ENCODE measurements around the gene FANCB.

FANCB gene

DNA sequence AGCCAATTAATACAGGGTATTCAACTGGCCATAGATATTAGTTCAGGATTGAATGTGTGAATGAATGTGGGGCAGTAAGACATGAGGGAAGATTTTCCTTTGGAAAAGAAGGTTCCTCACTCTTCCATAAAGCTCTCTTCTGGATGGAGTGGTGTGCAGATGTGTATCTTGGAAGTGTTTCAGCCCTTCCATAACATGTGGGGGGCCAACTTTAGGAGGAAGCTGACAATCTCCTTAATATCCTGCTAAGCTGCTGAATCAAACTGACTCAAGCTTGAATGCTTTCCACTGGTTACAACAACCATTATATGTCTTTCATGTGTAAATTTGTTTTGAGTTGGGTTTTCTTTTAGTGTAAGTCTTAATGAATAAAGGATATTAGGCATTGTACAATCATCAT, 40.3 kb downstream of the FANCB start:
- no peak for DNase-seq

DNA sequence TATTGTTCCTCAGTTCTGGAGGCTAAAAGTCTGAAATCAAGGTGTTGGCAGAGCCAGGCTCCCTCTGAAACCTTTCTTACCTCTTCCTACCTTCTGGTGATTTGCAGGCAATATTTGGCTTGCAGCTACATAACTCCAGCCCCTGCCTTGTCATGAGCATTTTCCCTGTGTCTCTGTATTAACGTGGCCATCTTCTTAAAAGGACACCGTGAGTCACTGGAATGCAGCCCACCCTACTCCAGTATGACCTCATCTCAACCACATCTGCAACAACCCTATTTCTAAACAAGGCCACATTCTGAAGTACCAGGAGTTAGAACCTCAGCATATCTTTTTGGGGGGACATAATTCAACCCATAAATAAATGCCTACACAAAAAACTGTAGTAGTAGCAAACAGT, 40.7 kb downstream of the FANCB start:
- DNase-seq = no peak

GRCh38 chrX:14829643-14830042, 43.2 kb downstream of the FANCB start:
- no peak for DNase-seq

DNA sequence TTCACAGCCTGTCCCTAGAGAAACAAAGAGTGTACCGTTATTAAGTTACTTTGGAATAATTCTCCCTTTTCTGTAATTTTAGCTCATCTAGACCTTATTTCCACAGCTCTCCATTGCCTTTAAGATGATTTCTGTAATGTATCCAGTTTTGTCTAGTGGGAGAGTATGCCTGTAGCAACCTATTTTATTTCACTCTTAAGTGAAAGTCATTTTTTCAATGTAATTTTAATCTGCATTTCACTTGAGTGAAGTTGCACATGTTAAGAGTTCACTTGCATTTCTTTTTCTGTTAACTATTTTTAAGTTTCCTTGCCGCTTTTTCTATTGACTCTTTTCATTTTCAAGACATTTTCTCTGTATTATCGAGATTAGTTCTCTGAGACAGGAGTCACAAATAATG, 46.5 kb downstream of the FANCB start:
- no peak for DNase-seq

GRCh38 chrX:14825851-14826250, 47.0 kb downstream of the FANCB start:
- no peak for DNase-seq

- DNase-seq = no peak
These were observed 53.1 kb downstream of the FANCB start for GRCh38 chrX:14819769-14820168.

GRCh38 chrX:14817571-14817970, 55.3 kb downstream of the FANCB start:
- no peak for DNase-seq

GRCh38 chrX:14802943-14803710, 69.7 kb downstream of the FANCB start:
- DNase-seq = no peak

GRCh38 chrX:14801136-14801535, 71.7 kb downstream of the FANCB start:
- DNase-seq = no peak

- no peak for DNase-seq
These were observed 74.0 kb downstream of the FANCB start for GRCh38 chrX:14798805-14799397.

All from T-helper 9 cell (primary cell).